Endodermal cell (in vitro differentiated cells): ENCODE results near the gene OR5W2. TPM values are rescaled to one million over a fixed set of nuclear protein-coding genes. Genes with fewer than 3 reads are reported as not detected.
"Not testable (repeated sequence)": the region's sequence is repeated elsewhere in the genome, so short reads cannot be mapped to it uniquely, and the experiment has no call there.

Source experiments
- DNase-seq: peaks from one replicate; pipeline ENCODE4 v3.0.0-alpha.2; 2017
- H3K27ac ChIP-seq: 2 replicates; pipeline ENCODE4 v1.5.1; 2013; ENCODE audit warnings: mild to moderate bottlenecking, low read depth, low read length, moderate library complexity
- H3K27me3 ChIP-seq: 2 replicates; pipeline ENCODE4 v1.6.1; 2013; ENCODE audit warnings: mild to moderate bottlenecking, low read length, moderate library complexity; ENCODE audit not compliant: insufficient read depth, control insufficient read depth, poor library complexity, severe bottlenecking
- H3K36me3 ChIP-seq: 2 replicates; pipeline ENCODE4 v1.7.0; 2013; ENCODE audit warnings: mild to moderate bottlenecking, low read length, moderate library complexity; ENCODE audit not compliant: control insufficient read depth, insufficient read depth
- H3K4me1 ChIP-seq: one replicate; pipeline ENCODE4 v1.7.0; 2013; ENCODE audit warnings: low read length; ENCODE audit not compliant: control insufficient read depth, insufficient read depth
- H3K4me3 ChIP-seq: 2 replicates; pipeline ENCODE4 v1.5.1; 2013; ENCODE audit warnings: mild to moderate bottlenecking, low read length, moderate library complexity
- H3K9ac ChIP-seq: 2 replicates; pipeline ENCODE4 v1.6.1; 2013; ENCODE audit warnings: mild to moderate bottlenecking, low read length, moderate library complexity; ENCODE audit not compliant: poor library complexity, severe bottlenecking; ENCODE audit errors: extremely low read depth
- H3K9me3 ChIP-seq: 2 replicates; pipeline ENCODE4 v1.6.1; 2013; ENCODE audit warnings: mild to moderate bottlenecking, low read length, moderate library complexity; ENCODE audit not compliant: control insufficient read depth
- H3K27ac Mint-ChIP-seq: 2 replicates; pipeline ENCODE4 v1.8.0; 2020; ENCODE audit warnings: mixed read lengths
- H3K27me3 Mint-ChIP-seq: 2 replicates; pipeline ENCODE4 v1.8.0; 2021; ENCODE audit warnings: mild to moderate bottlenecking, mixed read lengths; ENCODE audit not compliant: insufficient read depth
- H3K36me3 Mint-ChIP-seq: 2 replicates; pipeline ENCODE4 v1.8.0; 2020; ENCODE audit warnings: low read depth, mixed read lengths
- H3K4me1 Mint-ChIP-seq: 2 replicates; pipeline ENCODE4 v1.8.0; 2020; ENCODE audit warnings: mixed read lengths
- H3K4me3 Mint-ChIP-seq: 2 replicates; pipeline ENCODE4 v1.8.0; 2020; ENCODE audit warnings: mild to moderate bottlenecking, moderate library complexity, mixed read lengths
- H3K9me3 Mint-ChIP-seq: 2 replicates; pipeline ENCODE4 v1.8.0; 2020; ENCODE audit warnings: mild to moderate bottlenecking, mixed read lengths
- WGBS, 2 experiments: methylation state at CpG; one replicate each; pipeline versions ENCODE4 v1.1.5 to v1.1.7; 2013; ENCODE audit warnings: missing lambda C conversion rate in 2 of 2, mixed read lengths in 1 of 2; ENCODE audit not compliant: insufficient coverage in 1 of 2, insufficient read length in 1 of 2; 5-methylcytosine and 5-hydroxymethylcytosine counted together
- total RNA-seq, 2 donors: library from RNA; stranded (reverse); fragmentation: NEBNext Ultra II Directional in 1 of 2; extraction: Animal tissue kit (Norgen Biotek cat#: 25700) in 1 of 2; gene quantifications; 2 replicates in 1 of 2; 3 replicates in 1 of 2; pipeline ENCODE4 v1.2.1, GENCODE V29; 2021
- TF ChIP-seq, protein P1 (sequence below): fragments of 200-600 bp; sonication (generic); conservative IDR thresholded peaks from 2 replicates; pipeline ENCODE4 v1.5.0; 2021; ENCODE audit warnings: antibody characterized with exemption, mild to moderate bottlenecking

OR5W2 gene
- total RNA-seq, 2 donors from 2014 or later: not detected

DNA sequence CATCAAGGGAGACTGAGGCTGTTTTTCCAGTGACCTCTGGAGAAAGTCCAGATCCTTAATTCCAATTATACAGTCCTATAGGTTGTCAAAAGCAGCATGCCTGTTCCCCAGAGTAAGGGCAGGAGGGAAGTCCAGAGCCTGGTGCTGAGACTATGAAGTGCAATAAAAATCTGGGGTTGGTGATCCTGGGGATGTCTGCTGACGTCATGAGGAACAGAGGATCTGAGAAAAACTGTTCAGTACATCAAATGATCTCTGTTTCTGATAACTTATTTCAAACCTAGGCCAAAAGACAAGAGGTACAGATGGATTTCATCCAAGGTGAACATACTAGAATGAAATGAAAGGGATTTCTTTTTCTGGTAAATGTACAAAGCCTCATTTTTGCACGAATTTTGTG, 12.1 kb downstream of the OR5W2 start:
- Mint-ChIP-seq H3K27me3 (no peaks in the 10 kb centered on the region), H3K4me1 (no peaks in the 10 kb centered on the region), H3K4me3 (no peak overlapping the region), H3K9me3 (peaks cover 34% of the 10 kb centered on the region), H3K36me3 (no peaks in the 10 kb centered on the region), H3K27ac (no peak overlapping the region)
- 17 to 25% methylated on average over 1 to 2 of the region's 2 CpGs for WGBS, 2 experiments
- Histone ChIP-seq H3K4me3 (no peak overlapping the region), H3K27ac (no peak overlapping the region), H3K9ac (no peak overlapping the region), H3K27me3 (no peaks in the 10 kb centered on the region), H3K4me1 (no peaks in the 10 kb centered on the region), H3K36me3 (no peaks in the 10 kb centered on the region), H3K9me3 (peaks cover 31% of the 10 kb centered on the region)
- no peak for DNase-seq
- TF ChIP-seq, protein P1, sequence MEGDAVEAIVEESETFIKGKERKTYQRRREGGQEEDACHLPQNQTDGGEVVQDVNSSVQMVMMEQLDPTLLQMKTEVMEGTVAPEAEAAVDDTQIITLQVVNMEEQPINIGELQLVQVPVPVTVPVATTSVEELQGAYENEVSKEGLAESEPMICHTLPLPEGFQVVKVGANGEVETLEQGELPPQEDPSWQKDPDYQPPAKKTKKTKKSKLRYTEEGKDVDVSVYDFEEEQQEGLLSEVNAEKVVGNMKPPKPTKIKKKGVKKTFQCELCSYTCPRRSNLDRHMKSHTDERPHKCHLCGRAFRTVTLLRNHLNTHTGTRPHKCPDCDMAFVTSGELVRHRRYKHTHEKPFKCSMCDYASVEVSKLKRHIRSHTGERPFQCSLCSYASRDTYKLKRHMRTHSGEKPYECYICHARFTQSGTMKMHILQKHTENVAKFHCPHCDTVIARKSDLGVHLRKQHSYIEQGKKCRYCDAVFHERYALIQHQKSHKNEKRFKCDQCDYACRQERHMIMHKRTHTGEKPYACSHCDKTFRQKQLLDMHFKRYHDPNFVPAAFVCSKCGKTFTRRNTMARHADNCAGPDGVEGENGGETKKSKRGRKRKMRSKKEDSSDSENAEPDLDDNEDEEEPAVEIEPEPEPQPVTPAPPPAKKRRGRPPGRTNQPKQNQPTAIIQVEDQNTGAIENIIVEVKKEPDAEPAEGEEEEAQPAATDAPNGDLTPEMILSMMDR: no peak

DNA sequence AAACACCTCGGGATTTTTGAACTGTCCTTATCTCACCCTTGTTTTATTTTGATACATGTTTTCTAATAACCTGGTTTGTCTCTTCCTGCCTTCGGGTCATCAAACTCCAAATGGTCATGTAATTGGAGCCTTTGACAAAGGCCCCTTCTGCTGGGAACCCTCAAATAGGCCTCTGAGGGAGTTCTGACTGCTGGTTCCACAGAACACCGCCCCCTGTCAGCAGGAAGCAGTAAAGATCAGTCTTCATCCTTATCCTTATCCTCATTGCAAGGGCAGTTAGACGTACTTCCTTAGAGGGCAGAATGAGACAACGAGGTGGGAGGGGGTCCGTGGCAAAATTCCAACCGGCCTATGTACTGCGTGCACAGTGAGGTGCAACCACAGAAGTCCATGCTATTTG, 19.2 kb downstream of the OR5W2 start:
- TF ChIP-seq, protein P1: no peak
- no peak overlapping the region for H3K4me3 Mint-ChIP-seq
- H3K36me3 Mint-ChIP-seq: no peaks in the 10 kb centered on the region
- no peak overlapping the region for H3K4me3 ChIP-seq
- H3K27me3 ChIP-seq: no peaks in the 10 kb centered on the region
- H3K27me3 Mint-ChIP-seq: no peaks in the 10 kb centered on the region
- H3K4me1 ChIP-seq: no peaks in the 10 kb centered on the region
- no peaks in the 10 kb centered on the region for H3K4me1 Mint-ChIP-seq
- H3K27ac ChIP-seq: no peak overlapping the region
- H3K9me3 Mint-ChIP-seq: peaks cover 63% of the 10 kb centered on the region
- H3K9me3 ChIP-seq: peaks cover 28% of the 10 kb centered on the region
- H3K36me3 ChIP-seq: no peaks in the 10 kb centered on the region
- no peak overlapping the region for H3K9ac ChIP-seq
- DNase-seq: peak; percentile 48
- no peak overlapping the region for H3K27ac Mint-ChIP-seq
- WGBS, 2 experiments: 79 to 83% methylated on average over 4 to 8 of the region's 8 CpGs

DNA sequence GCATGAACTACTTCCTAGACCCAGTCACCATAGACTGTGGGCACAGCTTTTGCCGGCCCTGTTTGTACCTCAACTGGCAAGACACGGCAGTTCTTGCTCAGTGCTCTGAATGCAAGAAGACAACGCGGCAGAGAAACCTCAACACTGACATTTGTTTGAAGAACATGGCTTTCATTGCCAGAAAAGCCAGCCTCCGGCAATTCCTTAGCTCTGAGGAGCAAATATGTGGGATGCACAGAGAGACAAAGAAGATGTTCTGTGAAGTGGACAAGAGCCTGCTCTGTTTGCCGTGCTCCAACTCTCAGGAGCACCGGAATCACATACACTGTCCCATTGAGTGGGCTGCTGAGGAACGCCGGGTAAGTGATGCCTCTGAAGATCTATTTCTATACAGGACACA, 28.9 kb downstream of the OR5W2 start:
- WGBS, 2 experiments: 90 to 100% methylated on average over 1 to 9 of the region's 9 CpGs

DNA sequence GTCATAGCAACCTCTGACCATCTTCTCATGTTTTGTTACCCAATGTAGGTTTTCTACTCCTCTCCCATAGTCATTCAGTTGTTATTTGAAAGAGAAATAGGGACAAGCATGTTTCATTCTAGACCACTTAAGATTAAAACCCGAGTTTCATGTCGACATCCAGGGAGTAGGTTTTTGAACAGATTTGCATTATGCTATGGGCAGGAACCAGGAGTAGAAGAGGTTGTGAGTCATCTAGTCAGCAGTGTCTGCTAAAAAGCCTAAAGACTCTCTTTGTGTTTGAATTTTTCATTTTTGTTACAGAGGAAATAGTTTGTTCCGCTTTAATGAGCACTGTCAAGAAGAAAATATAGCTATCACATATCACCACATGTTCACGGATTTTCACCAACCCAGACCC, 29.4 kb downstream of the OR5W2 start:
- H3K9me3 Mint-ChIP-seq: peaks cover 68% of the 10 kb centered on the region
- DNase-seq, H3K27ac Mint-ChIP-seq: not testable (repeated sequence)

More for the DNA sequence above, 28.9 kb downstream of the OR5W2 start:
- H3K9me3 ChIP-seq, DNase-seq, H3K36me3 ChIP-seq, H3K4me1 Mint-ChIP-seq, H3K27ac ChIP-seq, H3K27me3 Mint-ChIP-seq, H3K27ac Mint-ChIP-seq, H3K4me3 ChIP-seq, H3K4me1 ChIP-seq, H3K27me3 ChIP-seq, H3K4me3 Mint-ChIP-seq, H3K9ac ChIP-seq, H3K36me3 Mint-ChIP-seq: not testable (repeated sequence)
- H3K9me3 Mint-ChIP-seq: peaks cover 70% of the 10 kb centered on the region

DNA sequence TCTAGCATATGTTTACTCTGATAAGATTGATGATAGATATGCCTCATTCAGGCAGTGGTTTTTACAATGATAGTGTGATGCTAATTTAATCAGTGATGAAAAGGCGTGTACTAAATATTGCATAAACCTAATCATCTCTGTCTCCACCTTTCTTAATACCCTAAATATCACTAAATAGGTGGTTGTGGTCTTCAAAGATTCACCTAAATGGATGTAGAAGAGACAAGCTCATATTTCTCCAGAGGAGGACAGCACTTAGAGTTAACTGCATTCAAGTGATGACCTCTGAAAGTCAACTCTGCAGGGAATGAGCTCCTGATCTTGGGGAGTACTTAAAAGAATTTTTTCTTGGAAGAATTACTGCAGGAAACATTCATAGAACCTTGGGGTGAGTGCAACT, 31.4 kb downstream of the OR5W2 start, which contains the start of gene TRIM51:
TRIM51 (plus strand) TSS at position 301 of the 400 bp plus-strand sequence. CDS start 2,132 bp downstream, outside the sequence.
- not testable (repeated sequence) for H3K4me3 ChIP-seq, H3K4me1 ChIP-seq, H3K27ac ChIP-seq, H3K27ac Mint-ChIP-seq, H3K9ac ChIP-seq, DNase-seq, H3K36me3 Mint-ChIP-seq, H3K27me3 ChIP-seq, H3K9me3 ChIP-seq, H3K36me3 ChIP-seq, H3K4me1 Mint-ChIP-seq, H3K4me3 Mint-ChIP-seq, H3K27me3 Mint-ChIP-seq
- WGBS, 2 experiments: no CpG with 5 or more reads among the region's 1 CpG
- H3K9me3 Mint-ChIP-seq: peaks cover 64% of the 10 kb centered on the region

More for the DNA sequence above, 29.4 kb downstream of the OR5W2 start:
- H3K9me3 ChIP-seq, H3K36me3 ChIP-seq, H3K4me1 ChIP-seq, H3K27ac ChIP-seq, H3K4me3 Mint-ChIP-seq, H3K9ac ChIP-seq, H3K27me3 ChIP-seq, H3K4me3 ChIP-seq, H3K27me3 Mint-ChIP-seq, H3K4me1 Mint-ChIP-seq, H3K36me3 Mint-ChIP-seq: not testable (repeated sequence)
- 77 to 80% methylated on average over 2 to 3 of the region's 4 CpGs for WGBS, 2 experiments

DNA sequence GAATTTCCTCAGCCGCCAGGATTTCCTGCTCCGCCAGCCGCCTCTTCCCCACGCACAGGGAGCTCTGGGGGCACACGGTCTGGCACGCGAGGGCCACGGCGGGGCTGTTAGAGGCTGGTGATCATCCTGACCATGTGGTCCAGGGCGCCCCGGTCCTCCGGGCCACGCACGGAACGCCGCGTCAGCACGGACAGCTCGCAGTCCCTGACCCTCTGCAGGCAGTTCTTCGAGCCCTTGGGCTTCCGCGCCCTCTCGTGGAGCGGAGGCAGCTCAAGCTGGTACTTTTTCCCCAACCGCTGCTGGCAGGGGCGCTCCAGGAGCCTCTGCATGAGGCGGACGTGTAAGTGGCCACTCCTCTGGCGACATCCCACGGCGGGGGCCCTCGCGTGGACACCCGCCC, 41.2 kb downstream of the OR5W2 start:
- not testable (repeated sequence) for H3K4me1 ChIP-seq, H3K27me3 ChIP-seq, H3K27me3 Mint-ChIP-seq, H3K36me3 ChIP-seq, H3K4me1 Mint-ChIP-seq, H3K4me3 ChIP-seq, H3K4me3 Mint-ChIP-seq, H3K27ac ChIP-seq, H3K27ac Mint-ChIP-seq, H3K9me3 ChIP-seq, DNase-seq, H3K9ac ChIP-seq, H3K36me3 Mint-ChIP-seq
- H3K9me3 Mint-ChIP-seq: peaks cover 74% of the 10 kb centered on the region
- WGBS, 2 experiments: 89 to 100% methylated on average over 1 to 34 of the region's 34 CpGs
